Pancreas (tissue), 10 donors: ENCODE data around the gene MSRB3. TPM values are rescaled to one million over a fixed set of nuclear protein-coding genes. Genes with fewer than 3 reads are reported as not detected.
"Not testable (repeated sequence)": the region's sequence is repeated elsewhere in the genome, so short reads cannot be mapped to it uniquely, and the experiment has no call there.

Experiments used
- ATAC-seq, 4 donors: fragments of 200-7000 bp; cut with Tn5 transposase; one replicate each; pipeline versions ENCODE4 v1.8.0 to v1.9.1; 2020; ENCODE audit warnings: mild to moderate bottlenecking in 4 of 4, moderate library complexity in 4 of 4
- DNase-seq, 6 donors: peaks; one replicate each; pipeline ENCODE4 v3.0.0-alpha.2; 2020
- FAIRE-seq: peaks from 2 replicates; lab custom pipeline; 2012; peaks lifted over from hg19 to GRCh38; lab: Jason Lieb, UNC
- H3K27ac ChIP-seq, 4 donors: fragments of 200-600 bp; sonication (generic); 1 replicate in 3 of 4; 2 replicates in 1 of 4; pipeline versions ENCODE4 v1.5.0 to v1.8.0; 2020
- H3K27me3 ChIP-seq, 4 donors: fragments of 200-600 bp; one replicate each; pipeline ENCODE4 v1.8.0; 2021
- H3K36me3 ChIP-seq, 3 donors: fragments of 200-600 bp; sonication (generic) in 1 of 3; one replicate each; pipeline versions ENCODE4 v1.5.0 to v1.8.0; 2020 to 2021
- H3K4me1 ChIP-seq, 3 donors: fragments of 200-600 bp; one replicate each; pipeline ENCODE4 v1.8.0; 2021
- H3K4me3 ChIP-seq, 4 donors: fragments of 200-600 bp; sonication (generic) in 2 of 4; one replicate each; pipeline versions ENCODE4 v1.5.0 to v1.8.0; 2020 to 2021
- H3K9me3 ChIP-seq, 4 donors: fragments of 200-600 bp; one replicate each; pipeline ENCODE4 v1.8.0; 2021
- CTCF ChIP-seq, 4 donors: fragments of 200-600 bp; sonication (generic) in 3 of 4; IDR thresholded peaks; one replicate each; pipeline versions ENCODE4 v1.5.0 to v1.8.0; 2021; ENCODE audit warnings: antibody characterized with exemption in 4 of 4
- WGBS, 2 donors: extraction: QIAGEN DNeasy Blood & Tissue Kit; methylation state at CpG; one replicate each; pipeline ENCODE4 v1.1.7; 2013; 5-methylcytosine and 5-hydroxymethylcytosine counted together
- intact Hi-C, 3 donors: fragments of 100-400 bp; cut with DNase I; formaldehyde crosslinking; loops; one replicate each; pipeline versions ENCODE4 v1.11.1 to v1.14.2; 2022
- polyA plus RNA-seq, 2 donors: library from polyadenylated mRNA; stranded (reverse); fragments of 200-250 nt; gene quantifications; one replicate each; pipeline ENCODE4 v1.2.3, GENCODE V29; 2013
- total RNA-seq, 6 donors: library from RNA; stranded (reverse); fragmentation: NEBNext Ultra II Directional in 4 of 6; extraction: Animal tissue kit (Norgen Biotek cat#: 25700) in 4 of 6; gene quantifications; one replicate each; pipeline versions ENCODE4 v1.2.1 to v1.2.4, GENCODE V29; 2021 to 2023
- donor health status: healthy with polysubstance abuse.
- donor health status: DM: no; HTN: no; CAD: no; lungs with moderate emphysema.
- donor health status: DM: no; HTN: no; CAD: no.
- donor health status: control.
- donor health status: control.
- donor health status: Bipolar disorder and iron deficiency.
- donor health status: DM: yes; HTN: yes; CAD: no.
- donor health status: DM: no; HTN: no; CAD: no.
- donor health status: DM: no; HTN: no; CAD: no.
- donor health status: DM: yes; HTN: yes; CAD: no.

The MSRB3 gene
- total and polyA plus RNA-seq, 8 donors: 3.2 to 11.8 (median 3.9) TPM

GRCh38 chr12:65282840-65283239, 4.4 kb downstream of the MSRB3 start:
- ATAC-seq (no peak), DNase-seq (no peak), FAIRE-seq (no peak)
- intact Hi-C loops: no loop called here
- WGBS, 2 donors: 86 to 89% methylated on average over 1 of the region's 1 CpG
- Histone ChIP-seq H3K4me3 (no peak overlapping the region), H3K9me3 (no peaks in the 10 kb centered on the region), H3K27me3 (no peaks in the 10 kb centered on the region), H3K4me1 (no peaks in the 10 kb centered on the region), H3K27ac (no peak overlapping the region), H3K36me3 (no peaks in the 10 kb centered on the region)
- no peak for TF ChIP-seq CTCF (IDR thresholded peaks at IDR 0.05)

- 87 to 92% methylated on average over 7 of the region's 7 CpGs for WGBS, 2 donors
- H3K27me3 ChIP-seq, FAIRE-seq, H3K4me1 ChIP-seq, H3K36me3 ChIP-seq, H3K9me3 ChIP-seq, H3K4me3 ChIP-seq, H3K27ac ChIP-seq, ATAC-seq, intact Hi-C loops, DNase-seq: not testable (repeated sequence)
Measured at GRCh38 chr12:65285532-65285931, 7.0 kb downstream of the MSRB3 start.

GRCh38 chr12:65287426-65287825, 8.9 kb downstream of the MSRB3 start:
- no peaks in the 10 kb centered on the region for H3K36me3 ChIP-seq
- FAIRE-seq (no peak), DNase-seq (no peak), ATAC-seq (no peak)
- H3K4me3 ChIP-seq: no peak overlapping the region
- H3K27ac ChIP-seq: no peak overlapping the region
- 80 to 91% methylated on average over 2 of the region's 2 CpGs for WGBS, 2 donors
- TF ChIP-seq CTCF (IDR thresholded peaks at IDR 0.05): no peak
- no peaks in the 10 kb centered on the region for H3K9me3 ChIP-seq
- no peaks in the 10 kb centered on the region for H3K27me3 ChIP-seq
- no peaks in the 10 kb centered on the region for H3K4me1 ChIP-seq
- intact Hi-C loops: no loop called here

GRCh38 chr12:65292241-65292640, 13.8 kb downstream of the MSRB3 start:
- H3K4me1 ChIP-seq: no peaks in the 10 kb centered on the region
- no peak overlapping the region for H3K27ac ChIP-seq
- no peaks in the 10 kb centered on the region for H3K36me3 ChIP-seq
- H3K4me3 ChIP-seq: no peak overlapping the region
- no peaks in the 10 kb centered on the region for H3K9me3 ChIP-seq
- intact Hi-C loops: no loop called here
- no peak for DNase-seq
- H3K27me3 ChIP-seq: peaks cover 0 to 4% (median 0%) of the 10 kb centered on the region in 4 donors
- no peak for FAIRE-seq
- TF ChIP-seq CTCF (IDR thresholded peaks at IDR 0.05): no peak
- no peak for ATAC-seq
- 80 to 90% methylated on average over 2 of the region's 2 CpGs for WGBS, 2 donors

GRCh38 chr12:65293735-65294134, 15.3 kb downstream of the MSRB3 start:
- ATAC-seq (no peak), DNase-seq (no peak), FAIRE-seq (no peak)
- Histone ChIP-seq H3K27me3 (peaks cover 0 to 4% (median 0%) of the 10 kb centered on the region in 4 donors), H3K9me3 (no peaks in the 10 kb centered on the region), H3K4me3 (no peak overlapping the region), H3K36me3 (no peaks in the 10 kb centered on the region), H3K4me1 (no peaks in the 10 kb centered on the region), H3K27ac (no peak overlapping the region)
- TF ChIP-seq CTCF (IDR thresholded peaks at IDR 0.05): no peak
- 69 to 93% methylated on average over 1 of the region's 1 CpG for WGBS, 2 donors
- intact Hi-C loops: no loop called here
